ENCODE data around the gene TRMT10A. TPM values are rescaled to one million over a fixed set of nuclear protein-coding genes. Genes with fewer than 3 reads are reported as not detected.

TRMT10A gene
- polyA plus RNA-seq, 2 donors: 2.2 to 3.2 TPM

- no peaks in the 10 kb centered on the region for H3K36me3 ChIP-seq (ENCODE audit: control insufficient read depth in 2 of 2, insufficient read depth in 2 of 2, low read length in 1 of 2)
- H3K9me3 ChIP-seq (ENCODE audit: control insufficient read depth in 2 of 2, insufficient read depth in 1 of 2, low read depth in 1 of 2, low read length in 1 of 2): no peaks in the 10 kb centered on the region
- H3K4me3 ChIP-seq (ENCODE audit: low read depth in 1 of 2, low read length in 2 of 2): no peak overlapping the region
- H3K27ac ChIP-seq (ENCODE audit: low read depth in 2 of 2, low read length in 1 of 2): no peak overlapping the region
- WGBS, 2 donors: 47 to 63% methylated on average over 1 of the region's 1 CpG
- no peaks in the 10 kb centered on the region for H3K27me3 ChIP-seq (ENCODE audit: control insufficient read depth in 1 of 2, insufficient read depth in 2 of 2, low read length in 2 of 2)
- H3K4me1 ChIP-seq (ENCODE audit: control insufficient read depth in 2 of 2, insufficient read depth in 2 of 2, low read length in 1 of 2): no peaks in the 10 kb centered on the region
These were observed 24.0 kb upstream of the TRMT10A start for GRCh38 chr4:99587803-99588202.

GRCh38 chr4:99587309-99587708 is 23.5 kb upstream of the TRMT10A start:
- no peaks in the 10 kb centered on the region for H3K4me1 ChIP-seq (ENCODE audit: control insufficient read depth in 2 of 2, insufficient read depth in 2 of 2, low read length in 1 of 2)
- H3K4me3 ChIP-seq (ENCODE audit: low read depth in 1 of 2, low read length in 2 of 2): no peak overlapping the region
- H3K27ac ChIP-seq (ENCODE audit: low read depth in 2 of 2, low read length in 1 of 2): no peak overlapping the region
- no peaks in the 10 kb centered on the region for H3K9me3 ChIP-seq (ENCODE audit: control insufficient read depth in 2 of 2, insufficient read depth in 1 of 2, low read depth in 1 of 2, low read length in 1 of 2)
- H3K27me3 ChIP-seq (ENCODE audit: control insufficient read depth in 1 of 2, insufficient read depth in 2 of 2, low read length in 2 of 2): no peaks in the 10 kb centered on the region
- no peaks in the 10 kb centered on the region for H3K36me3 ChIP-seq (ENCODE audit: control insufficient read depth in 2 of 2, insufficient read depth in 2 of 2, low read length in 1 of 2)

- 25 to 40% methylated on average over 1 of the region's 1 CpG for WGBS, 2 donors
- H3K27me3 ChIP-seq (ENCODE audit: control insufficient read depth in 1 of 2, insufficient read depth in 2 of 2, low read length in 2 of 2): no peaks in the 10 kb centered on the region
- no peak overlapping the region for H3K4me3 ChIP-seq (ENCODE audit: low read depth in 1 of 2, low read length in 2 of 2)
- H3K36me3 ChIP-seq (ENCODE audit: control insufficient read depth in 2 of 2, insufficient read depth in 2 of 2, low read length in 1 of 2): no peaks in the 10 kb centered on the region
- no peaks in the 10 kb centered on the region for H3K9me3 ChIP-seq (ENCODE audit: control insufficient read depth in 2 of 2, insufficient read depth in 1 of 2, low read depth in 1 of 2, low read length in 1 of 2)
- H3K4me1 ChIP-seq (ENCODE audit: control insufficient read depth in 2 of 2, insufficient read depth in 2 of 2, low read length in 1 of 2): no peaks in the 10 kb centered on the region
- H3K27ac ChIP-seq (ENCODE audit: low read depth in 2 of 2, low read length in 1 of 2): no peak overlapping the region
These were observed 23.0 kb upstream of the TRMT10A start for GRCh38 chr4:99586797-99587196.

GRCh38 chr4:99586322-99586721 is 22.5 kb upstream of the TRMT10A start:
- WGBS, 2 donors: 34 to 39% methylated on average over 2 of the region's 2 CpGs
- Histone ChIP-seq H3K27me3 (ENCODE audit: control insufficient read depth in 1 of 2, insufficient read depth in 2 of 2, low read length in 2 of 2) (no peaks in the 10 kb centered on the region), H3K4me1 (ENCODE audit: control insufficient read depth in 2 of 2, insufficient read depth in 2 of 2, low read length in 1 of 2) (no peaks in the 10 kb centered on the region), H3K9me3 (ENCODE audit: control insufficient read depth in 2 of 2, insufficient read depth in 1 of 2, low read depth in 1 of 2, low read length in 1 of 2) (no peaks in the 10 kb centered on the region), H3K36me3 (ENCODE audit: control insufficient read depth in 2 of 2, insufficient read depth in 2 of 2, low read length in 1 of 2) (no peaks in the 10 kb centered on the region), H3K4me3 (ENCODE audit: low read depth in 1 of 2, low read length in 2 of 2) (no peak overlapping the region), H3K27ac (ENCODE audit: low read depth in 2 of 2, low read length in 1 of 2) (no peak overlapping the region)

GRCh38 chr4:99585516-99585915 is 21.7 kb upstream of the TRMT10A start:
- H3K27me3 ChIP-seq (ENCODE audit: control insufficient read depth in 1 of 2, insufficient read depth in 2 of 2, low read length in 2 of 2): no peaks in the 10 kb centered on the region
- no peaks in the 10 kb centered on the region for H3K9me3 ChIP-seq (ENCODE audit: control insufficient read depth in 2 of 2, insufficient read depth in 1 of 2, low read depth in 1 of 2, low read length in 1 of 2)
- no peaks in the 10 kb centered on the region for H3K4me1 ChIP-seq (ENCODE audit: control insufficient read depth in 2 of 2, insufficient read depth in 2 of 2, low read length in 1 of 2)
- no peak overlapping the region for H3K4me3 ChIP-seq (ENCODE audit: low read depth in 1 of 2, low read length in 2 of 2)
- 90 to 98% methylated on average over 1 of the region's 1 CpG for WGBS, 2 donors
- no peaks in the 10 kb centered on the region for H3K36me3 ChIP-seq (ENCODE audit: control insufficient read depth in 2 of 2, insufficient read depth in 2 of 2, low read length in 1 of 2)
- no peak overlapping the region for H3K27ac ChIP-seq (ENCODE audit: low read depth in 2 of 2, low read length in 1 of 2)

- Histone ChIP-seq H3K4me3 (ENCODE audit: low read depth in 1 of 2, low read length in 2 of 2) (no peak overlapping the region), H3K27me3 (ENCODE audit: control insufficient read depth in 1 of 2, insufficient read depth in 2 of 2, low read length in 2 of 2) (no peaks in the 10 kb centered on the region)
- WGBS, 2 donors: 86 to 87% methylated on average over 2 of the region's 2 CpGs
These were observed 14.9 kb upstream of the TRMT10A start for GRCh38 chr4:99578714-99579113.

GRCh38 chr4:99574530-99575324 is 10.9 kb upstream of the TRMT10A start, which contains the start of gene MTTP:
Gene MTTP (plus strand): TSS chr4:99574824. CDS start chr4:99574910, 86 bp downstream.
- WGBS, 2 donors: 62 to 63% methylated on average over 3 of the region's 3 CpGs
- H3K27ac ChIP-seq (ENCODE audit: low read depth in 2 of 2, low read length in 1 of 2): no peak within 1 kb of the TSS
- no peaks in the 10 kb centered on the region for H3K27me3 ChIP-seq (ENCODE audit: control insufficient read depth in 1 of 2, insufficient read depth in 2 of 2, low read length in 2 of 2)
- H3K9me3 ChIP-seq (ENCODE audit: control insufficient read depth in 2 of 2, insufficient read depth in 1 of 2, low read depth in 1 of 2, low read length in 1 of 2): no peaks in the 10 kb centered on the region
- no peaks in the 10 kb centered on the region for H3K36me3 ChIP-seq (ENCODE audit: control insufficient read depth in 2 of 2, insufficient read depth in 2 of 2, low read length in 1 of 2)
- H3K4me1 ChIP-seq (ENCODE audit: control insufficient read depth in 2 of 2, insufficient read depth in 2 of 2, low read length in 1 of 2): no peaks in the 10 kb centered on the region
- no peak within 1 kb of the TSS for H3K4me3 ChIP-seq (ENCODE audit: low read depth in 1 of 2, low read length in 2 of 2)

More at GRCh38 chr4:99578714-99579113, 14.9 kb upstream of the TRMT10A start:
- no peak overlapping the region for H3K27ac ChIP-seq (ENCODE audit: low read depth in 2 of 2, low read length in 1 of 2)
- no peaks in the 10 kb centered on the region for H3K4me1 ChIP-seq (ENCODE audit: control insufficient read depth in 2 of 2, insufficient read depth in 2 of 2, low read length in 1 of 2)
- H3K36me3 ChIP-seq (ENCODE audit: control insufficient read depth in 2 of 2, insufficient read depth in 2 of 2, low read length in 1 of 2): no peaks in the 10 kb centered on the region
- H3K9me3 ChIP-seq (ENCODE audit: control insufficient read depth in 2 of 2, insufficient read depth in 1 of 2, low read depth in 1 of 2, low read length in 1 of 2): no peaks in the 10 kb centered on the region

- no peaks in the 10 kb centered on the region for H3K36me3 ChIP-seq (ENCODE audit: control insufficient read depth in 2 of 2, insufficient read depth in 2 of 2, low read length in 1 of 2)
- no peaks in the 10 kb centered on the region for H3K27me3 ChIP-seq (ENCODE audit: control insufficient read depth in 1 of 2, insufficient read depth in 2 of 2, low read length in 2 of 2)
- no peaks in the 10 kb centered on the region for H3K4me1 ChIP-seq (ENCODE audit: control insufficient read depth in 2 of 2, insufficient read depth in 2 of 2, low read length in 1 of 2)
- no peak overlapping the region for H3K27ac ChIP-seq (ENCODE audit: low read depth in 2 of 2, low read length in 1 of 2)
- H3K9me3 ChIP-seq (ENCODE audit: control insufficient read depth in 2 of 2, insufficient read depth in 1 of 2, low read depth in 1 of 2, low read length in 1 of 2): no peaks in the 10 kb centered on the region
- no peak overlapping the region for H3K4me3 ChIP-seq (ENCODE audit: low read depth in 1 of 2, low read length in 2 of 2)
- WGBS, 2 donors: 76 to 78% methylated on average over 1 of the region's 1 CpG
These were observed 10.0 kb upstream of the TRMT10A start for GRCh38 chr4:99573735-99574368.

GRCh38 chr4:99572527-99573240 is 8.8 kb upstream of the TRMT10A start:
- no peak overlapping the region for H3K4me3 ChIP-seq (ENCODE audit: low read depth in 1 of 2, low read length in 2 of 2)
- no peak overlapping the region for H3K27ac ChIP-seq (ENCODE audit: low read depth in 2 of 2, low read length in 1 of 2)

More at GRCh38 chr4:99572527-99573240, 8.8 kb upstream of the TRMT10A start:
- no peaks in the 10 kb centered on the region for H3K9me3 ChIP-seq (ENCODE audit: control insufficient read depth in 2 of 2, insufficient read depth in 1 of 2, low read depth in 1 of 2, low read length in 1 of 2)
- H3K27me3 ChIP-seq (ENCODE audit: control insufficient read depth in 1 of 2, insufficient read depth in 2 of 2, low read length in 2 of 2): no peaks in the 10 kb centered on the region
- no peaks in the 10 kb centered on the region for H3K4me1 ChIP-seq (ENCODE audit: control insufficient read depth in 2 of 2, insufficient read depth in 2 of 2, low read length in 1 of 2)
- WGBS, 2 donors: 64 to 65% methylated on average over 6 of the region's 6 CpGs
- H3K36me3 ChIP-seq (ENCODE audit: control insufficient read depth in 2 of 2, insufficient read depth in 2 of 2, low read length in 1 of 2): no peaks in the 10 kb centered on the region
